GM18502 (cell line): ENCODE data around the gene LDLRAD4.

Source experiments
- ATAC-seq: cut with Tn5 transposase; IDR thresholded peaks from one replicate; pipeline ENCODE4 v1.9.1; 2021; ENCODE audit warnings: mild to moderate bottlenecking; ENCODE audit not compliant: unreplicated experiment, poor library complexity

Gene LDLRAD4

DNA sequence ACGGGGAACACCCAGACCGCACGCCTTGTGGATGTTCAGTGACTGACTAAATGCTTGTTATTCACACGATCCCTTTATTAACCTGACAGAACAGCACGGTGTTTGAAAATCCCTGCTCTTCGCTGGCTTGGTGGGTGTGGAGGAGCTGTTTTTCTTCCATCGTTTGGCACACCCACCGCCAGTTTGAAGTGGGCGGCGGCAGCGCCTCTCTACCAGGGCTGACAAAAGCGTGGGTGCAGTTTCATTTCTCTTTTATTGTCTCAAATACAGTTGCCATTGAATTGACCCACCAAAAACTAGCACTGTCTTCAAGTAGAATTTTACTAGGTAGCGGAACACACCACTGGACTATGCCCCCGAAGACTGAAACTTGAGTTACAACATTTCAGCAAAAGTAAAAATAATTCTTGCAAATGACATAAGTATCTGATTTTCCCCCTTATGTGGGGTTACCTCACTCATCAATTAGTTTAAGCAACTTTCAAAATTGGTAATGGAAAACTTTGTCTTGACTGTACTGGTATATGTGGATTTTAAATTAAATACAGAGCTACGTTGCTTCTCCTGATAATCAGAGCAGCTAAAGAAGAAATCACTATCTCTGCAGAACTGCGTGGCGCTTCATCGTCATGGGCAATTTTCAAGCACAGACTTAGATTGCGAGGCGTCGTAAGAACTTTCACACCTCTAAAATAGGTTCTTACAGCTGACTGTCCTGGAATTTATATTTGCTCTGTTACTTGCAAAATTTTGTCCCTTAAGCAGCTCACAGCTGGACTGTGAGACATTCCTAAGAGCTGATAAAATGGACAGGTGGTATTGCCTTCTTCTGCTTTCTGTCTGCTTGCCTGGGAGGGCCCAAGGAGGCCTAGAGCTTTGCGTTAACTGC, 60.9 kb downstream of the LDLRAD4 start:
- peak; percentile 67 for ATAC-seq

DNA sequence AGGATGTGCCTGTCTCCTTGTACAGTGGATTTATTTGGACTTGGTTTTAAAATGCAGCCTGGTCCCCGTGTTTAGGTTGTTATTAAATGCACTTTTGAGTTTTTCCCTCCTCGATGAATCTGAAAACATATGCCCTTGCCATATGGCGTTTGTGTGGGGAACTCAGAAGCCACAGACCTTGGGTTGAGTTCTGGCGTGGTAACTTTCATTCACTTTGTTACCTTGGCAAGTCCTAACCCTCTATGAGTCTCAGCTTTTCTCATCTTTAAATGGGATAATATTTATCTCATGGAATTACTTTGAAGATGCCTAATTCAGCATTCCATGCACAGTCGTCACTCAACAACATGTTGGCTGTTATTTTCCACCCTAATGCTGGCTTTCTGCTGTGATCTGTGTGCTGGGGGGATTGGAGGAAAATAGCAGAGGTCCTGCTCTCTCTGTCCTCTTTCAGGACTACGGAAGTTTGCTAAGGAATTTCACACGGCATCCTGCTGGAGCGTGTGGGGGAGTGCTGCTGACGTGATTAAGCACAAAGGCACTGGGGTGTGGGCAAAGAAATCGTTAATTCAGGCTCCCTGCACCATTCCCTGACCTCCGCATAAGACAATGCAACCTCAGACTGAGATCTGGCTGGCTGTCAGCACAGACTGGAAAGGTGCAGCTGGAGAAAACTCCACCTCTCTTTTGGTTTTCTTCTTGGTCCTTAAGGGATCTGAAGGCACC, 61.7 kb downstream of the LDLRAD4 start:
- ATAC-seq = no peak

DNA sequence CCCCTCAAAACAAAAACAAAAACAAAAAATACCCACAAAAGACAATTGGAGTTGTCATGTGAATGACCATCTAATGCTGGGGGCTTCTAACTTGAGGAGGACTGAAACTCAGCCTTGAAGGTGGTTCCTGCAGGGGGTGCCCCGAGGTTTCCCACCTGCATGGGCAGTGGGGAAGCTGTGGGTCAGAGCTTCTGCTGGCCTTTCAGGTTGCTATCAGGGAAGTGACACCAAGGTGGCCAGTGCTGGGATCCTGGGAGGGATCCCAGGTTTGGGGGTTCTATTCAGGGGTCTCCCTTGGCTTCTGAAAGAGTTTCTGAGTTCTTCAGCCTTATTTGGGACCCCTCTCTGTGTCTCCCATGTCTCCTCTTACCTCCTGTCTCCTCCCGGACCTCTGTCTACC, 62.8 kb downstream of the LDLRAD4 start:
- ATAC-seq = no peak

DNA sequence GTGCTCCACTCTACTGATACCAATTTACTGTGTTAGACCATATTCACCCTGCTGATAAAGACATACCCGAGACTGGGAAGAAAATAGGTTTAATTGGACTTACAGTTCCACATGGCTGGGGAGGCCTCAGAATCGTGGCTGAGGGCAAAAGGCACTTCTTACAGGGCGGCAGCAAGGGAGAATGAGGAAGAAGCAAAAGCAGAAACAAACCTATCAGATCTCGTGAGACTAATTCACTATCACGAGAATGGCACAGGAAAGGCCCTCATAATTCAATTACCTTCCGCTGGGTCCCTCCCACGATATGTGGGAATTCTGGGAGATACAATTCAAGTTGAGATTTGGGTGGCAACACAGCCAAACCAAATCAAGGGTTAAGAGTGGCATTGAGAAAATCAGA, 65.2 kb downstream of the LDLRAD4 start:
- ATAC-seq = no peak

DNA sequence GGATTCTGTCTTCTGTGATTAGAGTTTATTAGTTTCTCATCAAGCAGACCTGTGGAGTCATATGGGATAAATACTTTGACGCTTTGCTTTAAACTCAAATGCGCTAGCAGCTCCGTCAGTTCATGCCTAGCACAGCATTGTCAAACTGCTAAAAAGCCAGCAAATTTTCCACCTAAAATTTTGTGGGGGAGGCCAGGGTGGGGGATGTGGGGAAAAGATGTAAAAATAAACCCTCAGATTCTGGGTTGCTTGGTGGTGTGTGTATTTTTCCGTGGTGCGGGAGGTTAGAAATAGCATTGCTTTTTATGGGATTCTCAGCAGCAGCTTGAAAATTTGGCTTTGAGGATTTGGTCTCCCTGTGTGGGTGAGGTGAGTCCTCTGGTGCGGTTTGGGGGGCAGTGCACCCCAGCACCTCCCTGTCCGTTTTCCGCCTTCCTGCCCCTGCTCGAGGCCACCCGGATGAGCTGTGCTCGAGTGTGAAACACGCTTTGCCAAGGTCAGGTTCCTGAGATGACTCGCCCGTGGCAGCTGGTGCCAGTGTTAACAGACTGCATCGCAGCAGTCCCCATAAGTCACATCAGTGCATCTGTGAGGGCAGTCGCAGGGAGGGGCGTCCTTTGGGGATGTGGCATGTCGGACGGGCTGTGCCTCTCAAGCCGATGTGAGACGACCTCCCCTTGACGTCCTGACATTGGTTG, 65.9 kb downstream of the LDLRAD4 start:
- no peak for ATAC-seq

DNA sequence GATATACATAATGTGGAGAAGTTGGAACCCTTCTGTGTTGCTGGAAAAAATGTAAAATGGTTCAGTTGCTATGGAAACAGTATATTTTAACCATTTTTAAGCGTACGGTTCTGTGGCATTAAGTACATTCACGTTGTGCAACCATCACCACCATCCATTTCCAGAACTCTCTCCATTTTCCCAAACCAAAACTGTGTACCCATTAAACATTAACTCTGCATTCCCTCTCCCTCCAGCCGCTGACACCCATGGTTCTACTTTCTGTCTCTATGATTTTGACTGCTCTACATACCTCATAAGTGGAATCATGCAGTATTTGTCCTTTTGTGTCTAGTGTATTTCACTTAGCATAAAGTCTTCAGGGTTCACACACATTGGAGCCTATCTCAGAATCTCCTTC, 67.3 kb downstream of the LDLRAD4 start:
- no peak for ATAC-seq

DNA sequence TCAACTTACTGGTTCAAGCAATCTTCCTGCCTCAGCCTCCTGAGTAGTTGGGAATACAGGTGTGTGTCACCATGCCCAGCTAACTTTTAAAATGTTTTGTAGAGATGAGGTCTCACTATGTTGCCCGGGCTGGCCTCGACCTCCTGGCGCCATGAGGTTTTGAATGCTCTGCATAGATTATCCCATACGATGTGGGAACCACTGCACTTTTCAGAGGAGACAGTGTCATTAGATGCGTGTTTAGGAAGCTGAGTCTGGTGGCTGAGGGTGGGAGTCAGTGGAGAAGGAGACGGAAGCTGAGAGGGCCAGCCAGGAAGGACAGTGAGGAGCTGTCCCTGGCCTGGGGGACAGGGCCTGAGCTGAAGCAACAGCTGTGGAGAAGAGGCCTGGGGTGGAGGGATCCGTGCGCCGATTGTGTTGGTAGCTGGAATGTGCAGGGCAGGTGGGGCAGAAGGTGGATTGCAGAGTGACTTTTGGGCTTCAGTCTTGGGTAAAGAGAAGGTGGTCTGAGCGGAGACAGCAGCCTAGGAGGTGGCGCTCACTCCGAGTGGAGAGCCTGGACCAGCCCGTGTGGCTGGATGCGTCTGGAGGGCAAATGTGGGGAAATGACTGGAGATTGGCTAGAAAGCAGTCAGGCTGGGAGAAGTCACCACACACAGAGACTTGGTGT, 68.0 kb downstream of the LDLRAD4 start:
- no peak for ATAC-seq

DNA sequence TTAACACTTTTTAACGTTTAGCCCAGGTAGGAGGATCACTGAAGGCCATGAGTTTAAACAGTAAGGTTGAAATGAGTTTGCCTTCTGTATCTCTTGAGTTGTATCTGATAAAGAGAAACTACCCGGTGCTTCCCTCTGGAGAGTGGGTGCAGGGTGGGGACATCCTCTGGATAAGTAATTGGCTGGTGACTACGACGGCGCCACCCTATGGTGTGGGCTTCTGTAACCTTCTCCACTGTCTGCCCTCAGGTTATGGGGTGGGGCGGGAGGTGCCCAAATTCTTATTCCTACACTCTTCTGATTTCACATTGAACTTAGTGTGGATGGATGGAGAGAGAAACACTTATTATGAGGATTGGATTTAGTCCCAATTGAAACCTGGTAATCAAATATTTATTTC, 68.8 kb downstream of the LDLRAD4 start:
- no peak for ATAC-seq

DNA sequence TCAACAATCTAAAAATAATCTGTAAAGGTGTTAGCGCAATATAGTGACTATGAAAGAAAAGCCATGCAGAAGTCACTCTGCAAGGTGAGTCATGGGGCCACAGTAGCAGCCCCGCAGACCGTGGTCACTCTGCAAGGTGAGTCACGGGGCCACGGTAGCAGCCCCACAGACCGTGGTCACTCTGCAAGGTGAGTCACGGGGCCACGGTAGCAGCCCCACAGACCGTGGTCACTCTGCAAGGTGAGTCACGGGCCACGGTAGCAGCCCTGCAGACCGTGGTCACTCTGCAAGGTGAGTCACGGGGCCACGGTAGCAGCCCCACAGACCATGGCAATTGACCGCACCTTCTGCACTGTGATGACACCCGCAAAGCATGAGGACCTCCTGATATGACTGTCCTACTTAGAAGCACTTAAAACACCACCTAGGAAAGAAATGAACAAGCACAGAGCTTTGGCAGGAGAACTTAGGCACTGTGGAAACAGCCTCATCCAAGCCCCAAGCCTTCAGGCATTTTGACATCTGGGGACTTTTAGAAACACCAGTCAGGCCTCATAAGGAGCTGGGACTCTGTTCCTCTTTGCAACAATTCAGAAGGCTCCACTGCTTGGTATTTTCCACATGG, 70.1 kb downstream of the LDLRAD4 start:
- no peak for ATAC-seq

DNA sequence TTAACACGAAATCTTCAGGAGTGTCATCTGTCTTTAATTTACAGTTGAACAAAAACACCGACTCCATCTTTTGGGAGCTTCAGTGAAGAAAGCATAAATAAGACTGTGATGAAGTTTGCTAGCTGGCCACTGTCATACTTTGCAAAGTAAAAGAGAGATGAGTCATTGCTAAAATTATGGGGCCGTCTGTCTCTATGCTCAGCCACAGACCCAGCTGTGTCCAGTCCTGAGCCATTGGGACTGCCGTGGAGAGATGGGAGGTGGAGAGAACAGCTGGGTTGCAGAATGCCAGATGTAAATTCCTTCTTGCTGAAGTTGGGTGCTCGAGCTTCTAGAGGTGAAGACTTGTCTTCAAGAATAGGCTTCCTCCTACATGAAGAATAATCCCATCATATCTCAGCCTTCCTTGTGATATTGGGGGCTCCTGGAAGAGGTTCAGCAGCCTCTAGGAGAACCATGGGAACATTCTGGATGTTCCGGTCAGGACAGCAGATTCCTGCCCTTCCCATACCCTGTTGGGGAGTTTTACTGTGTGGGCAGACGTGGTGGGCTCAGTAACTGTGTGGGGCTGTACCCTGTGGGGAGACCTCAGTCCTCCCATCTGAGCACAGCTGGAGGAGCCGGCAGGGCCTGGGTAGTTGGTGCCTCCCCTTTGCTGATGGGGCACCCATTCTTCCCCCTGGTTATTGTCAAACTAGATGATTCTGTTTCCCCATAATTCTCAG, 71.1 kb downstream of the LDLRAD4 start:
- no peak for ATAC-seq

DNA sequence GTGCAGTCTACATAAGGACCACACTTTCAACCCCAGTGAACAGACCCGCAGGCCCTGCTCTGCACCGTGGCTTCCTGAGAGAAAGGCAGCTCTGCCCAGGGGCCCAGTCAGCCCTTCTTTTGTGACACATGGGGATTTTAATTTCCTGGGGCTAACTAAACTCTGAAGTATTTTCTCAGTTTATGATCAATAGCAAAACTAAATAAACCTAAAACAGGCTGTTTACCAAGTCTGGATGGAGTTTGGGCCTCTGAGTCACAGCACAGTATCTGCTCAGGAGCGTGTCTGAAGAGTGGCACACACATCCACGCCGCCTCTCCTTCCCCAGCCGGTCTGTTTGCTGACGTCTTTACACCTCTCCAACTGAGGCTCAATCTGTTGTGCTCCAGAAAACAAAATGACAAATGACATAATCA, 72.3 kb downstream of the LDLRAD4 start:
- peak; percentile 53 for ATAC-seq

DNA sequence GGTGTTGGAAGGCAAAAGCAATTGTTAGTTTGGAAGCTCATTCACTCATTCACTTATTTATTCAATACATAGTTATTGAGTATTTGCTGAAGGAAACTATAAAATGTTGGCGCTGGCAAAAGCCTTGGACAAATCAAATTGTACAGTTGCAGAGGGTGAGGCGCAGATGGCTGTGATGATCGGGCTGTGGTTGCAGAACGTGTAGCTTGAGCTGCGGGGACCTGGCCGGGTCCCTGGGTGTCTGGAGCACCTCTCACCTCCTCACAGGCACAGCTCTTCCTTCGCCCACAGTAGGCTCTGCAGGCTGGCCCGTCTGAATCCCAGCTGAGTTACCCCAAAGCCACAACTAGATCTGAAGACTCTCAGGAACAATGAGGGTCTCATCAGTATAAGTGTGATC, 72.7 kb downstream of the LDLRAD4 start:
- no peak for ATAC-seq

DNA sequence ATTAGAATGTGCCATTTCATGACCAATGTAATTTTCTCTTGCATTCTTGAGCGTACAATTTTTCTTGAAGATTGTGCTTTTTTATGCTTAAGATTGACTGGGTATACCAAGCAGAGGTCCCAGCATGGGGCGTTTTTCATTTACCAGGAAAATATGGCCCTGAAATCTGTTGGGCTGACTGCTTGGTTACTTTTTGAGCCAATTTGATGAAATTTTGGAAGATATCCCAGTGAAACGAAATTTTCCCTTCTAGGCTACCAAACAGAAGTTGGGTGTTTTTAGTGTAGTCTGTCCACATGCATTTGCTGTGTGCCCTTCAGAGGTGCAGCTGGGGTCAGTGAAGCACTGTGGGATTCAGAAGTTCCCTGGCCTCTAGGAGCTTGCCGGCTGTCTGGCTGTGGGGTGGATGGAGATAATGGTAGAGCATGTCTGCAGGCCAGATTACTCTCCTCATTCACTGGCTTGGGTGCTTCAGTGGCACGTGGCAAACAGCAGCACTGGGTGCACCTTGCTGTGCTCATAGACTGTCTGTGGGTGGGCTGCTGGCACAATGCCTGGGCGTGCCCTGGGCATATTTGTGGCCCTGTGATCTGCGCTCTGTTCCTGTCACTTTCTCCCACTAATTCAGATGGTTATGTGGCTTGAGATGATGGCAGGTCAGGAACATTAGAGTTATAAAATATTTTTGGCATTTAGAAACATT, 73.3 kb downstream of the LDLRAD4 start:
- ATAC-seq = no peak

DNA sequence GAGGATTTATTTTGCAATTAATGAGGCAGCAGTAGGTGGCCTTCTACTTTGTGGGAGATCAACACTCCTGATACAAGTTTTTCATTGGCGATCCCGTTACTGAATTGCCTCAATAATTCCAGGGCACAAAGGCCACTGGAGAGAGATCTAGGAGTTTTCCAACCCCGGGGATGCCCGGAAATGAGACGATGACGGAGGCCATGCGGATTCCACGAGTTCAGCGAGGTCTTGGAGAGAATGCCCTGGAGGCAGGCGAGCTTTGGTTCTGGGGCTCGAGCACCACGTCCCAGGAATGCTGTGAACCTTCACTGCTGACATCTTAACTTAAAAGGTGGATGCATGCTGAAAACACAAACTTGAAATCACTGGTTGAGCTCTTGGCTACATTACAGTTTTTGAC, 74.2 kb downstream of the LDLRAD4 start:
- ATAC-seq = no peak

DNA sequence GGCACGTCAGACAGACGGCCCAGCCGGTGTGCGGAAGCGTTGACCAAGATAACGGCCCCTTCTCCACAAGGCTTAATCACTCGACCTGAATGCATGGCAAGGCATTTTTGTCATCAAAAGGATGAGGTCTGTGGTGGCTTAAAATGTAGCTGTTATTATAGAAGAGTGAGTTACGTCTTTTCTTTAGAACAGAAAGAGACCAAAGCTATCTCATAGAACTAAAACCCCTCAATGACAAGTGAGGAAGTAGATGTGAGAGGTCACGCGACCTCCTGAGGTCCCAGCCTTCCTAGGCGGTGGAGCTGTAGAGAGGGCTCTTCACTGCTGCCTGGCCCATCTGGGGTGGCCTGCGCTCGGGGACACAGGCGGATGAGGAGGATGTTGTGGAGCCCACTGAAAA, 75.7 kb downstream of the LDLRAD4 start:
- no peak for ATAC-seq

DNA sequence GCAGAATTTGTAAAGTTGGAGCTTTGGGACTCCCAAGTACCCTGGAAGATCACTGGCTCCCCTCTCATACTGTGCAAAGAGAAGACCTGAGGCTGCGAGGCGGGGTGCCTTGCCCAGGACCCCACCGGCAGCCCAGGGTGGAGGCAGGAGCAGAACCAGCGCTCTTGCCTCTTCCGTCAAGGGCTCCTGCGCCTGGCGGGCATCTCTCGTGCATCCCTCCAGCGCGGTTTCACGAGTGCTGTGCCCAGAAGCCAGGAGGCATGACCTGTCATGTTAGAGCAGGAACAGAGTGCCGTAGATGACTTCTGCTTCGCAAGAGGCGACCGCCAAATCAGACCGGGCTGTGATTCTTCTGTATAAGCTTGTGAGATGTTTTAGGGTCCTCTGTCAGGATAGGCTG, 77.3 kb downstream of the LDLRAD4 start:
- no peak for ATAC-seq

DNA sequence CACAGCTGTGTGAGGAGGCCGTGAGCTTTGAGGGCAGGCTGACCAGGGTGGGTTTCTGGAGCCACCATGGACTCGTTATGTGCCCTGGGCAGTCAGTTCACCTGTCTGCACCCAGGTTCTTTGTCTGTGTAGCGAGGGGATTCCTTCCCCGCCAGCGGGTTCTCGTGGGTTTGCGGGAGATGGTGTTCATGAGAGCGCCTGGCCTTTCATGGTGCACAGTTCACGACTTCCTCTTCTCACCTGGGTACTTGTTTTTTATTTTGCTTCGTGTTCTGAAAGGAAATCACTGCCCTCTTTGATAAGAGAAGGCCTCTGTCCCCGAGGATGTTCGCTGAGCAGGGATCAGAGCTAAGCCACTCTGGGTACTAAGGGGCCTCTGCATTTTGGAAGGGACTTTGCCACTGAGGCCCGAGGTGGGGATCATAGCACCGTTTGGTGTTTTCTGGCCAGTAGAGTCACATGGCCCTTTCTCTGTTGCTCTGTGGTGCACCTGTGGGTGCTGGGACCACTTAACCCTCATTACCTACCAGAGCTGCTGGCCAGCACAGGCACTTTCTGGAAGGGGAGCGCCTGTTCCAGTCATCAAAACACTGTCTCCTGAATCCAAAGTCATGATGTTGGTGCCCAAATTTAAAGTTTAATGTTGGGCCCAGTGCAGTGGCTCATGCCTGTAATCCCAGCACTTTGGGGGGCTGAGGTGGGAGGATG, 78.5 kb downstream of the LDLRAD4 start:
- ATAC-seq = no peak

DNA sequence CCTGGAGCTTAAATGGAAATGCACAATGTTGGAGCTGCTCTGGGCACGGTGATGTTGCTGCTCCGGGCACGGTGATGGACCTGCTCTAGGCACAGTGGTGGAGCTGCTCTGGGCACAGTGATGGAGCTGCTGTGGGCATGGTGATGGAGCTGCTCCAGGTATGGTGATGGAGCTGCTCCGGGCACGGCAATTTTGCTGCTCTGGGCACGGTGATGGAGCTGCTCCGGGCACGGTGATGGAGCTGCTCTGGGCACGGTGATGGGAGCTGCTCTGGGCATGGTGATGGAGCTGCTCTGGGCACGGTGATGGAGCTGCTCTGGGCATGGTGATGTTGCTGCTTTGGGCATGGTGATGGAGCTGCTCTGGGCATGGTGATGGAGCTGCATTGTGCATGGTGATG, 79.7 kb downstream of the LDLRAD4 start:
- no peak for ATAC-seq
